ENCODE results near the gene CCNG2.

- no peak for TF ChIP-seq CTCF (IDR thresholded peaks at IDR 0.05)
- TF ChIP-seq POLR2A (IDR thresholded peaks at IDR 0.05), result no peak
These were observed 31.7 kb downstream of the CCNG2 start for GRCh38 chr4:77188498-77189220.
